NCI-H2107 treated with DMSO at 0.1 percent for 48 hours (cell line): ENCODE data around the gene TLR10.

Experiments
- DNase-seq: peaks from one replicate; lab custom pipeline; 2025; ENCODE audit not compliant: unreplicated experiment; lab: John Stamatoyannopoulos, UW

TLR10 gene

GRCh38 chr4:38733663-38734062 lies 49.1 kb downstream of the TLR10 start:
- DNase-seq: no peak

GRCh38 chr4:38730830-38731646 lies 51.8 kb downstream of the TLR10 start:
- peak; percentile 32 for DNase-seq

- no peak for DNase-seq
These were observed 52.3 kb downstream of the TLR10 start for GRCh38 chr4:38730493-38730829.

GRCh38 chr4:38728631-38729141 lies 54.1 kb downstream of the TLR10 start:
- peak; percentile 69 for DNase-seq

- no peak for DNase-seq
These were observed 58.3 kb downstream of the TLR10 start for GRCh38 chr4:38724475-38724808.

GRCh38 chr4:38723726-38724474 lies 58.9 kb downstream of the TLR10 start:
- DNase-seq: no peak

GRCh38 chr4:38723114-38723513 lies 59.7 kb downstream of the TLR10 start:
- no peak for DNase-seq
